Measurements from ENCODE around the gene MDP1. TPM values are rescaled to one million over a fixed set of nuclear protein-coding genes. Genes with fewer than 3 reads are reported as not detected.

MDP1 gene
- total and polyA plus RNA-seq, 2 donors from 2014 or later: 22.8 to 55.4 TPM

DNA sequence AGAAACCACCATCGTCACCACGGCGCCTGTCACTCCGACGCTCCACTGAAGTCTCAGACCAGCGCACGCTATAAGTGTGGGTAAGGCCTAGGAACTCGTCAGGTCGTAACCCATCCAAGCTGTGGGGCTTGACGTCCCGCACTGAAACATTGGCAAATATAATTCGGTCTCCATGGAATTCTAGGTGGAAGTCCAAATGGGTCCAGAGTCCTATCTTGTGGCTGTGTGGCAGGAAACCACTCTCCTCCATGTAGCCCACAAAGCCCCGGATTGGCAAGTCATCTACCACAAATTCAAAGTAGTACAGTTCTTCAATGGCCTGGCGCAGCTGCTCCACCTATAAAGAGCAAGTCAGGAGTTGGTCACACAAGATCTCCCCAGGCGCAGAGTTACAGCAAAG, 22.9 kb downstream of the MDP1 start:
- TF ChIP-seq, protein P1, sequence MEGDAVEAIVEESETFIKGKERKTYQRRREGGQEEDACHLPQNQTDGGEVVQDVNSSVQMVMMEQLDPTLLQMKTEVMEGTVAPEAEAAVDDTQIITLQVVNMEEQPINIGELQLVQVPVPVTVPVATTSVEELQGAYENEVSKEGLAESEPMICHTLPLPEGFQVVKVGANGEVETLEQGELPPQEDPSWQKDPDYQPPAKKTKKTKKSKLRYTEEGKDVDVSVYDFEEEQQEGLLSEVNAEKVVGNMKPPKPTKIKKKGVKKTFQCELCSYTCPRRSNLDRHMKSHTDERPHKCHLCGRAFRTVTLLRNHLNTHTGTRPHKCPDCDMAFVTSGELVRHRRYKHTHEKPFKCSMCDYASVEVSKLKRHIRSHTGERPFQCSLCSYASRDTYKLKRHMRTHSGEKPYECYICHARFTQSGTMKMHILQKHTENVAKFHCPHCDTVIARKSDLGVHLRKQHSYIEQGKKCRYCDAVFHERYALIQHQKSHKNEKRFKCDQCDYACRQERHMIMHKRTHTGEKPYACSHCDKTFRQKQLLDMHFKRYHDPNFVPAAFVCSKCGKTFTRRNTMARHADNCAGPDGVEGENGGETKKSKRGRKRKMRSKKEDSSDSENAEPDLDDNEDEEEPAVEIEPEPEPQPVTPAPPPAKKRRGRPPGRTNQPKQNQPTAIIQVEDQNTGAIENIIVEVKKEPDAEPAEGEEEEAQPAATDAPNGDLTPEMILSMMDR (IDR thresholded peaks at IDR 0.05; ENCODE audit: borderline replicate concordance, extremely low read depth, insufficient read depth): no peak
- peaks cover 0 to 21% (median 10%) of the 10 kb centered on the region in 3 donors for H3K36me3 ChIP-seq (ENCODE audit: control insufficient read depth in 2 of 3, insufficient read depth in 3 of 3, low read length in 3 of 3)
- no peaks in the 10 kb centered on the region for H3K9me3 ChIP-seq (ENCODE audit: control insufficient read depth in 2 of 3, insufficient read depth in 1 of 3, low read length in 3 of 3)
- H3K27ac ChIP-seq (ENCODE audit: low read depth in 2 of 2, low read length in 2 of 2): no peak overlapping the region
- no peak overlapping the region for H3K9ac ChIP-seq (ENCODE audit: low read length in 3 of 3)
- FAIRE-seq (no peak), DNase-seq (no peak)
- no peak overlapping the region for H3K4me3 ChIP-seq (ENCODE audit: low read length in 3 of 3)
- H3K4me1 ChIP-seq (ENCODE audit: control insufficient read depth in 2 of 3, insufficient read depth in 2 of 3, low read depth in 1 of 3, low read length in 3 of 3): peaks cover 0 to 14% (median 7%) of the 10 kb centered on the region in 3 donors
- intact Hi-C loops (cut with DNase I): no loop called here
- no peaks in the 10 kb centered on the region for H3K27me3 ChIP-seq (ENCODE audit: control insufficient read depth, insufficient read depth, low read length)

DNA sequence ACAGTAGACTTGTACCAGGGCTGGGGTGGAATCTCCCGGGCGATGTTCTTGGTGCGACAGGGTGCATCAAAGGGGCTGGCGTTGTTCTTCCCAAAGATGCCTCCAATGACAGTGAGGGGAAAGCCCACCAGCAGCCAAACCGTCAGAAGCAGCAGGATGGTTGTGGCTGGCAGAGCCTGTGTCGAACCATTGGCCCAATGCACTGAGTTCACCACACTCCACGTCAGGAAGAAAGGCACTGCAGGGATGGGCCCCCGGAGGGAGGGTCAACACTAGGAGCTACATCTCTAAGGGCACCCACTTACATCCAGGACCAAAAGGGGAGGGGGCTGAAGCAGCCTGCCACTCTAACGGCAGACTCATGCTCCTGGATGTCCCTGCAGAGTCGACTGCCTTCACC, 25.4 kb downstream of the MDP1 start:
- TF ChIP-seq, protein P1 (IDR thresholded peaks at IDR 0.05; ENCODE audit: borderline replicate concordance, extremely low read depth, insufficient read depth): no peak
- H3K27ac ChIP-seq (ENCODE audit: low read depth in 2 of 2, low read length in 2 of 2): no peak overlapping the region
- FAIRE-seq: no peak
- no peaks in the 10 kb centered on the region for H3K9me3 ChIP-seq (ENCODE audit: control insufficient read depth in 2 of 3, insufficient read depth in 1 of 3, low read length in 3 of 3)
- H3K9ac ChIP-seq (ENCODE audit: low read length in 3 of 3): no peak overlapping the region
- H3K4me1 ChIP-seq (ENCODE audit: control insufficient read depth in 2 of 3, insufficient read depth in 2 of 3, low read depth in 1 of 3, low read length in 3 of 3): peaks cover 0 to 15% (median 12%) of the 10 kb centered on the region in 3 donors
- no peak overlapping the region for H3K4me3 ChIP-seq (ENCODE audit: low read length in 3 of 3)
- intact Hi-C loops (cut with DNase I): no loop called here
- no peak for DNase-seq
- no peaks in the 10 kb centered on the region for H3K27me3 ChIP-seq (ENCODE audit: control insufficient read depth, insufficient read depth, low read length)
- H3K36me3 ChIP-seq (ENCODE audit: control insufficient read depth in 2 of 3, insufficient read depth in 3 of 3, low read length in 3 of 3): peaks cover 0 to 34% (median 13%) of the 10 kb centered on the region in 3 donors

DNA sequence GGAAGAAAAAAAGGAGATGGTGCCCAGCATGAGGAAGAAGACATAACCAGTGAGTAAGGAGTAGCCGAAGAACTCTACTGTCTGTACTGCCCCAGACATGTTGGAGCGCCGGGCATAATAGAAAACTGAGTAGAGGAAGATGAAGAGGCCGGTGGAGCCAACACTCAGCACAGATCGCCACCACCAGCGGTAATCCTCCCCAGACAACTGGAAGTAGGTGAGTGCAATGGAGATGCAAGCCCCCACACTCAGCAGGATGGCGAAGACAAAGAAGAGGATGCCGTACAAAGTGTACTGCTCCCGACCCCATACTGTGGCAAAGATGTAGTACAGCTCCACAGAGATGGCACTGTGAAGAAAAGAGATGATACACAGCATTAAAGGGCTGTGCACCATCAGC, 26.4 kb downstream of the MDP1 start:
- H3K4me1 ChIP-seq (ENCODE audit: control insufficient read depth in 2 of 3, insufficient read depth in 2 of 3, low read depth in 1 of 3, low read length in 3 of 3): peaks cover 0 to 11% (median 9%) of the 10 kb centered on the region in 3 donors
- intact Hi-C loops (cut with DNase I): no loop called here
- H3K36me3 ChIP-seq (ENCODE audit: control insufficient read depth in 2 of 3, insufficient read depth in 3 of 3, low read length in 3 of 3): peaks cover 0 to 39% (median 19%) of the 10 kb centered on the region in 3 donors
- H3K9ac ChIP-seq (ENCODE audit: low read length in 3 of 3): peak overlapping the region in 1 of 3 donors; percentile 60
- TF ChIP-seq, protein P1 (IDR thresholded peaks at IDR 0.05; ENCODE audit: borderline replicate concordance, extremely low read depth, insufficient read depth): no peak
- peak overlapping the region in 1 of 3 donors; percentile 64 for H3K4me3 ChIP-seq (ENCODE audit: low read length in 3 of 3)
- H3K27ac ChIP-seq (ENCODE audit: low read depth in 2 of 2, low read length in 2 of 2): no peak overlapping the region
- no peaks in the 10 kb centered on the region for H3K27me3 ChIP-seq (ENCODE audit: control insufficient read depth, insufficient read depth, low read length)
- no peak for DNase-seq
- H3K9me3 ChIP-seq (ENCODE audit: control insufficient read depth in 2 of 3, insufficient read depth in 1 of 3, low read length in 3 of 3): no peaks in the 10 kb centered on the region
- FAIRE-seq: no peak

DNA sequence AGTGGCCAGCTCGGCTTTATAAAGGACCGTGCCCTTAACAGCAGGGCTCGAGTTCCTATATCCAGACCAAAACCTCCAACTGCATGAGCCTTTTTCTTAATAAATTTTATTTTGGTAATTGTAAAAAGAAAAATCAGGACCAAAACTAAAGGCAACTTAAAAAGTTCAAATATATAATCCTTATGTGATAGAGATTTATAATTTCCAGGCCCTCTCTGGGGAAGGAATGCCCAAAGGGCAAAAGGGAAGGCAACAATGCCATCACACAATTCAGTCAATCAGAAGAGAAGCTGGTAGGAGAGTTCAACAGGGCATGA, 26.8 kb downstream of the MDP1 start:
- peak overlapping the region in 2 of 3 donors; percentile 23 to 64 for H3K4me3 ChIP-seq (ENCODE audit: low read length in 3 of 3)
- no peak overlapping the region for H3K27ac ChIP-seq (ENCODE audit: low read depth in 2 of 2, low read length in 2 of 2)
- peaks cover 0 to 8% (median 6%) of the 10 kb centered on the region in 3 donors for H3K4me1 ChIP-seq (ENCODE audit: control insufficient read depth in 2 of 3, insufficient read depth in 2 of 3, low read depth in 1 of 3, low read length in 3 of 3)
- no peaks in the 10 kb centered on the region for H3K9me3 ChIP-seq (ENCODE audit: control insufficient read depth in 2 of 3, insufficient read depth in 1 of 3, low read length in 3 of 3)
- FAIRE-seq: no peak
- intact Hi-C loops (cut with DNase I): no loop called here
- no peak for DNase-seq
- TF ChIP-seq, protein P1 (IDR thresholded peaks at IDR 0.05; ENCODE audit: borderline replicate concordance, extremely low read depth, insufficient read depth): no peak
- no peaks in the 10 kb centered on the region for H3K27me3 ChIP-seq (ENCODE audit: control insufficient read depth, insufficient read depth, low read length)
- H3K36me3 ChIP-seq (ENCODE audit: control insufficient read depth in 2 of 3, insufficient read depth in 3 of 3, low read length in 3 of 3): peaks cover 0 to 43% (median 23%) of the 10 kb centered on the region in 3 donors
- H3K9ac ChIP-seq (ENCODE audit: low read length in 3 of 3): peak overlapping the region in 1 of 3 donors; percentile 60
